Mammary epithelial cell (primary cell): ENCODE results near the gene PRMT7.

Source experiments
- EZH2 ChIP-seq: IDR thresholded peaks from 2 replicates; pipeline ENCODE4 v1.6.1; 2012; ENCODE audit warnings: low read length, inconsistent platforms, borderline replicate concordance
- TF ChIP-seq, protein P1 (sequence below), 2 donors: IDR thresholded peaks in 1 of 2; conservative IDR thresholded peaks in 1 of 2; 2 replicates each; pipeline ENCODE4 v1.5.1; 2011 to 2012; ENCODE audit warnings: inconsistent platforms in 2 of 2, low read length in 2 of 2, mild to moderate bottlenecking in 2 of 2, control low read depth in 1 of 2, low read depth in 1 of 2; ENCODE audit not compliant: insufficient read depth in 1 of 2; ENCODE audit errors: extremely low read depth in 1 of 2

DNA sequence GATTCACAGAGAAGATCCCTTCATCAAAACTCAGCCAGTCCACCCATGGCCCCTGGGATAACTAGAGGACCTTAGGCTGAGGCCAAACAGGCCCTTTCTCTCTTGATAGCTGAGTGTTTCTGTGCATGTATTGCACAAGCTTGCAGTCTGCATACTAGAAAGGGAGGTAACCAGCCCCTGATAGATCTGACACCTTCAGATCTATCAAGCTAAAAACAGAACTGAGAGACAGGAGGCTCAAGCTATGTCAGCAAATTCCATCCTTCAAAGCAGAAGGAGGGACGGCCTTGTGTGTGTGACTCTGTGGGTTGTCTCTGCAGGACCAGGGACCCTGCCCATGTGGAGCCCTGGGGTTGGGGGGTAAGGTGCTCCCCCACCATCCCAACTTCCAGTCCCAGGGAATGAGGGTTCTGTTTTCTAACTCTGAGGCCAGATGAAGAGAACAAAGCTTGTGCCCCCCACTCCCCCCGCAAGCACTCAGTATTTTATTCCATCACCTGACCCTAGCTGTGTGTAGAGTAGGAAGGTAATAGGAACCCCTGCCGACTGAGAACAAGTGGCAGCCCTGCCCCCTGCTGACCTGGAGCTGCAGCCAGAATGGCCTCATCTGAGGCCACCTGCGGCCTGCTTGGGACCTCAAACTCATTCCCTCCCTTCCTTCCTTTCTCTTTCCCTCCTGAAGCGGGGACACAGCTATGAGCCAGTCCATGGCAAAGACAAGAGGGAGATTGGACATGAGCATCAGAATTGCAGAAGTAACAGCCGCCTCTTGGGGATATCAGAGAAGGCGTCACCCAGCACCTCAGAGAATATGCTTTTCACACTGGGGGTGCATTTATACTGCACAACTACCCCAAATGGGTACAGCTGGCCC, 73.7 kb downstream of the PRMT7 start:
- TF ChIP-seq, protein P1, sequence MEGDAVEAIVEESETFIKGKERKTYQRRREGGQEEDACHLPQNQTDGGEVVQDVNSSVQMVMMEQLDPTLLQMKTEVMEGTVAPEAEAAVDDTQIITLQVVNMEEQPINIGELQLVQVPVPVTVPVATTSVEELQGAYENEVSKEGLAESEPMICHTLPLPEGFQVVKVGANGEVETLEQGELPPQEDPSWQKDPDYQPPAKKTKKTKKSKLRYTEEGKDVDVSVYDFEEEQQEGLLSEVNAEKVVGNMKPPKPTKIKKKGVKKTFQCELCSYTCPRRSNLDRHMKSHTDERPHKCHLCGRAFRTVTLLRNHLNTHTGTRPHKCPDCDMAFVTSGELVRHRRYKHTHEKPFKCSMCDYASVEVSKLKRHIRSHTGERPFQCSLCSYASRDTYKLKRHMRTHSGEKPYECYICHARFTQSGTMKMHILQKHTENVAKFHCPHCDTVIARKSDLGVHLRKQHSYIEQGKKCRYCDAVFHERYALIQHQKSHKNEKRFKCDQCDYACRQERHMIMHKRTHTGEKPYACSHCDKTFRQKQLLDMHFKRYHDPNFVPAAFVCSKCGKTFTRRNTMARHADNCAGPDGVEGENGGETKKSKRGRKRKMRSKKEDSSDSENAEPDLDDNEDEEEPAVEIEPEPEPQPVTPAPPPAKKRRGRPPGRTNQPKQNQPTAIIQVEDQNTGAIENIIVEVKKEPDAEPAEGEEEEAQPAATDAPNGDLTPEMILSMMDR (conservative IDR thresholded peaks at IDR 0.05 in 1 of 2, IDR thresholded peaks at IDR 0.05 in 1 of 2; ENCODE audit: extremely low read depth in 1 of 2, insufficient read depth in 1 of 2, low read depth in 1 of 2, low read length in 2 of 2) = no peak
- TF ChIP-seq EZH2 = no peak
